ENCODE measurements around the gene KRTAP21-3.

Gene KRTAP21-3

GRCh38 chr21:30674312-30674711 is 44.3 kb downstream of the KRTAP21-3 start:
- Histone ChIP-seq H3K9ac (no peak overlapping the region), H3K4me3 (ENCODE audit: low read depth, low read length) (no peak overlapping the region), H3K79me2 (no peaks in the 10 kb centered on the region), H3K4me2 (ENCODE audit: low read length) (no peak overlapping the region), H3K27ac (no peak overlapping the region), H2AFZ (no peak overlapping the region), H3K36me3 (ENCODE audit: control insufficient read depth, insufficient read depth, low read length) (no peaks in the 10 kb centered on the region), H3K9me3 (ENCODE audit: control insufficient read depth, low read length) (no peaks in the 10 kb centered on the region), H3K4me1 (no peaks in the 10 kb centered on the region), H3K27me3 (ENCODE audit: control insufficient read depth, insufficient read depth, low read length) (no peaks in the 10 kb centered on the region)
- TF ChIP-seq, protein P1, sequence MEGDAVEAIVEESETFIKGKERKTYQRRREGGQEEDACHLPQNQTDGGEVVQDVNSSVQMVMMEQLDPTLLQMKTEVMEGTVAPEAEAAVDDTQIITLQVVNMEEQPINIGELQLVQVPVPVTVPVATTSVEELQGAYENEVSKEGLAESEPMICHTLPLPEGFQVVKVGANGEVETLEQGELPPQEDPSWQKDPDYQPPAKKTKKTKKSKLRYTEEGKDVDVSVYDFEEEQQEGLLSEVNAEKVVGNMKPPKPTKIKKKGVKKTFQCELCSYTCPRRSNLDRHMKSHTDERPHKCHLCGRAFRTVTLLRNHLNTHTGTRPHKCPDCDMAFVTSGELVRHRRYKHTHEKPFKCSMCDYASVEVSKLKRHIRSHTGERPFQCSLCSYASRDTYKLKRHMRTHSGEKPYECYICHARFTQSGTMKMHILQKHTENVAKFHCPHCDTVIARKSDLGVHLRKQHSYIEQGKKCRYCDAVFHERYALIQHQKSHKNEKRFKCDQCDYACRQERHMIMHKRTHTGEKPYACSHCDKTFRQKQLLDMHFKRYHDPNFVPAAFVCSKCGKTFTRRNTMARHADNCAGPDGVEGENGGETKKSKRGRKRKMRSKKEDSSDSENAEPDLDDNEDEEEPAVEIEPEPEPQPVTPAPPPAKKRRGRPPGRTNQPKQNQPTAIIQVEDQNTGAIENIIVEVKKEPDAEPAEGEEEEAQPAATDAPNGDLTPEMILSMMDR (IDR thresholded peaks at IDR 0.05): no peak

DNA sequence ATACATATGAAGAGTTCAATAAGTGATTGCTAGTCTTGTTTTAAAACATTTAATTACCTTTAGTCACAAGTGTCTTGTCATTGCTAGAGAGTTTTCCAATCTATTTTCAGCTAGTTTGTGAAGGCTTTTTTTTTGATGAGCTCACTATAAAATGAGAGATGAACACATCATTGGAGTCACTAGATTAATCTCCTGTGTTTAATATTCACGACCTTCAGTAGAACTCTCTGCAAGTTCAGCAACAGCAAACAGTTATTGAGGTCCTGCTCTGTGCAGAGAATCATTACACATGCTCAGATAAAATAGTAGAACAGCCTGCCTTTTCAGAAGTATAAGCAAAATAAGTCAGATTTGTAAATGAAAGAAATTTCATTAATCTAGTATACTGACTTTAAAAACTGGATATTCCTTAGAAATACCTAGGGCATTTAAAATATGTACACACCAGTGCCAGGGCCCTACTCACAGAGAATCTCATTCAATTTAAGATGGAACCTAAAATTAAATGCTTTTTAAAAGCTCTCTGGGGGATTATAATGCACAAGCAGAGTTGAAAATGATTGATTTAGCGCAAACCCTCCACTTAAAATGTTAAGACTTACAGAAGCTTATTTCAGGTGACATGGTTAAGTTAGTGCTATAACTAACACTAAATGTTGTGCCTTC is 45.5 kb downstream of the KRTAP21-3 start:
- TF ChIP-seq, protein P1 (IDR thresholded peaks at IDR 0.05): no peak
- Histone ChIP-seq H3K9ac (no peak overlapping the region), H2AFZ (no peak overlapping the region), H3K4me1 (no peaks in the 10 kb centered on the region), H3K27me3 (ENCODE audit: control insufficient read depth, insufficient read depth, low read length) (no peaks in the 10 kb centered on the region), H3K4me3 (ENCODE audit: low read depth, low read length) (no peak overlapping the region), H3K27ac (no peak overlapping the region), H3K4me2 (ENCODE audit: low read length) (no peak overlapping the region), H3K79me2 (no peaks in the 10 kb centered on the region), H3K9me3 (ENCODE audit: control insufficient read depth, low read length) (no peaks in the 10 kb centered on the region), H3K36me3 (ENCODE audit: control insufficient read depth, insufficient read depth, low read length) (no peaks in the 10 kb centered on the region)

DNA sequence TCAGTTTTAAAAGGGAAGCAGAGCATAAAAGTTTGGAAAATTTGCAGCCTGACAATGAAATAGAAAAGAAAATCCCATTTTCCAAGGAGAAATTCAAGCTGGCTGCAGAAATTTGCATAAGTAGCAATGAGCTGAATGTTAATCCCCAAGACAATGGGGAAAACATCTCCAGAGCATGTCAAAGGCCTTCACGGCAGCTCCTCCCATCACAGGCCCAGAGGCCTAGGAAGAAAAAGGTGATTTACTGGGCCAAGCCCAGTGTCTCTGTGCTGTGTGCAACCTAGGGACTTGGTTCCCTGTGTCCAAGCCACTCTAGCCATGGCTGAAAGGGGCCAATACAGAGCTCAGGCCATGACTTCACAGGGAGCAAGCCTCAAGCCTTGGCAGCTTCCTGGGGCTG is 49.8 kb downstream of the KRTAP21-3 start:
- no peaks in the 10 kb centered on the region for H3K9me3 ChIP-seq (ENCODE audit: control insufficient read depth, low read length)
- H3K4me2 ChIP-seq (ENCODE audit: low read length): no peak overlapping the region
- no peaks in the 10 kb centered on the region for H3K4me1 ChIP-seq
- H3K36me3 ChIP-seq (ENCODE audit: control insufficient read depth, insufficient read depth, low read length): no peaks in the 10 kb centered on the region
- H3K27ac ChIP-seq: no peak overlapping the region
- TF ChIP-seq, protein P1 (IDR thresholded peaks at IDR 0.05): no peak
- no peak overlapping the region for H2AFZ ChIP-seq
- H3K9ac ChIP-seq: no peak overlapping the region
- H3K27me3 ChIP-seq (ENCODE audit: control insufficient read depth, insufficient read depth, low read length): no peaks in the 10 kb centered on the region
- no peak overlapping the region for H3K4me3 ChIP-seq (ENCODE audit: low read depth, low read length)
- H3K79me2 ChIP-seq: no peaks in the 10 kb centered on the region
